HepG2 (cell line): ENCODE measurements around the gene VGF. TPM values are rescaled to one million over a fixed set of nuclear protein-coding genes. Genes with fewer than 3 reads are reported as not detected.
A peak's percentile ranks its signal among the peaks of the same experiment; 100 is the strongest.
"Not testable (repeated sequence)": the region's sequence is repeated elsewhere in the genome, so short reads cannot be mapped to it uniquely, and the experiment has no call there.

Source experiments
- ATAC-seq: fragments of 200-7000 bp; cut with Tn5 transposase; 3 replicates; pipeline ENCODE4 v1.9.1; 2020; ENCODE audit warnings: mild to moderate bottlenecking, moderate library complexity
- BruUV-seq: library from RNA; stranded (reverse); fragments of 400-500 nt; replicated peaks from 2 replicates; lab custom pipeline; 2021; lab: Mats Ljungman, UMichigan
- CTCF ChIA-PET: fragments of 300-600 bp; formaldehyde crosslinking; extraction: SDS; loops from one replicate; lab custom pipeline; 2021; ENCODE audit warnings: low total read pairs, inconsistent platforms, low intra/inter-chr PET ratio; lab: Yijun Ruan, JAX
- POLR2A ChIA-PET: fragments of 350-600 bp; sonication (Branson Sonifier 250); formaldehyde crosslinking; loops from one replicate; lab custom pipeline; 2020; ENCODE audit warnings: antibody characterized with exemption, inconsistent platforms; lab: Yijun Ruan, JAX
- DNase-seq: peaks from one replicate; pipeline ENCODE4 v3.0.0-alpha.2; 2015; ENCODE audit warnings: low spot score
- FAIRE-seq: peaks from 3 replicates; lab custom pipeline; 2011; peaks lifted over from hg19 to GRCh38; lab: Jason Lieb, UNC
- H2AFZ ChIP-seq: one replicate; pipeline ENCODE4 v1.6.1; 2011; ENCODE audit warnings: low read length, inconsistent platforms
- H3K27ac ChIP-seq: fragments of 300-600 bp; 3 replicates; pipeline ENCODE4 v1.8.0; 2011; ENCODE audit warnings: mixed run types, mild to moderate bottlenecking, mixed read lengths, low read length, inconsistent platforms; ENCODE audit not compliant: insufficient read depth; ENCODE audit errors: extremely low read length
- H3K27me3 ChIP-seq, 2 experiments: fragments of 200-600 bp in 1 of 2; 2 replicates in 1 of 2; 3 replicates in 1 of 2; pipeline versions ENCODE4 v1.6.0 to v1.8.0; 2011; ENCODE audit warnings: low read length in 2 of 2, mild to moderate bottlenecking in 2 of 2, moderate library complexity in 2 of 2, inconsistent platforms in 1 of 2; ENCODE audit not compliant: insufficient read depth in 2 of 2, control insufficient read depth in 1 of 2
- H3K36me3 ChIP-seq, 2 experiments: fragments of 200-600 bp in 1 of 2; replicated peaks in 1 of 2; 2 replicates in 1 of 2; 3 replicates in 1 of 2; pipeline versions ENCODE4 v1.5.1 to v1.8.0; 2011; ENCODE audit warnings: low read length in 2 of 2, inconsistent platforms in 1 of 2; ENCODE audit not compliant: insufficient read depth in 2 of 2, control insufficient read depth in 1 of 2
- H3K4me1 ChIP-seq: 2 replicates; pipeline ENCODE4 v1.5.1; 2012; ENCODE audit warnings: low read length, inconsistent platforms; ENCODE audit not compliant: insufficient read depth
- H3K4me2 ChIP-seq: 2 replicates; pipeline ENCODE4 v1.6.0; 2011; ENCODE audit warnings: low read depth, low read length, inconsistent platforms
- H3K4me3 ChIP-seq, 3 experiments: fragments of 200-600 bp in 1 of 3; sonication (generic), shearing (Covaris generic) in 1 of 3; replicated peaks in 1 of 3; 2 replicates each; pipeline ENCODE4 v1.5.1; 2011 to 2016; ENCODE audit warnings: low read length in 3 of 3, inconsistent platforms in 2 of 3, low read depth in 2 of 3, mild to moderate bottlenecking in 2 of 3, control low read depth in 1 of 3, mixed read lengths in 1 of 3; ENCODE audit not compliant: insufficient read depth in 1 of 3
- H3K79me2 ChIP-seq: one replicate; pipeline ENCODE4 v1.6.1; 2011; ENCODE audit warnings: low read length, inconsistent platforms; ENCODE audit not compliant: insufficient read depth
- H3K9ac ChIP-seq: 2 replicates; pipeline ENCODE4 v1.6.0; 2011; ENCODE audit warnings: mild to moderate bottlenecking, low read depth, low read length, inconsistent platforms; ENCODE audit not compliant: insufficient read depth
- H3K9me3 ChIP-seq: 2 replicates; pipeline ENCODE4 v1.5.1; 2012; ENCODE audit warnings: mild to moderate bottlenecking, low read length
- H4K20me1 ChIP-seq: 2 replicates; pipeline ENCODE4 v1.6.0; 2011; ENCODE audit warnings: inconsistent platforms, mild to moderate bottlenecking, low read length, moderate library complexity; ENCODE audit not compliant: insufficient read depth
- KIAA2018 ChIP-seq: sonication (generic); formaldehyde crosslinking; IDR thresholded peaks from 2 replicates; pipeline ENCODE4 v1.5.0; 2020; ENCODE audit warnings: mild to moderate bottlenecking, missing genetic modification reagents, borderline replicate concordance
- NFE2L1 ChIP-seq: sonication (generic); formaldehyde crosslinking; IDR thresholded peaks from 2 replicates; pipeline ENCODE4 v1.4.0; 2020; ENCODE audit warnings: missing genetic modification reagents, mild to moderate bottlenecking, borderline replicate concordance
- POLR2G ChIP-seq: fragments of 200-400 bp; formaldehyde crosslinking; IDR thresholded peaks from 2 replicates; pipeline ENCODE4 v1.6.1; 2018; ENCODE audit warnings: mild to moderate bottlenecking, low read depth, low read length, moderate library complexity
- SAP130 ChIP-seq: IDR thresholded peaks from 2 replicates; pipeline ENCODE4 v1.6.1; 2016; ENCODE audit warnings: low read depth
- ZFX ChIP-seq: sonication (generic); formaldehyde crosslinking; IDR thresholded peaks from 2 replicates; pipeline ENCODE4 v1.4.0; 2020; ENCODE audit warnings: mild to moderate bottlenecking, low read depth, missing genetic modification reagents, moderate library complexity
- ZNF510 ChIP-seq: sonication (generic); formaldehyde crosslinking; IDR thresholded peaks from 2 replicates; pipeline ENCODE4 v1.4.0; 2020; ENCODE audit warnings: low read depth, mild to moderate bottlenecking, missing genetic modification reagents
- ZNF816 ChIP-seq: sonication (generic); formaldehyde crosslinking; IDR thresholded peaks from 2 replicates; pipeline ENCODE4 v1.8.0; 2022; ENCODE audit warnings: missing genetic modification reagents, mild to moderate bottlenecking, borderline replicate concordance
- WGBS: methylation state at CpG from one replicate; pipeline ENCODE4 v1.1.6; 2017; ENCODE audit warnings: low lambda C conversion rate; 5-methylcytosine and 5-hydroxymethylcytosine counted together
- in situ Hi-C: cut with HindIII; loops from 2 replicates; pipeline ENCODE4 v1.10.0; 2017; ENCODE audit warnings: low pct_unique_long_range_greater_than_20kb; ENCODE audit not compliant: extremely low pct_ligation_motif_present
- intact Hi-C: fragments of 100-400 bp; cut with micrococcal nuclease; formaldehyde crosslinking; loops from one replicate; pipeline ENCODE4 v1.10.0; 2022; ENCODE audit not compliant: unreplicated experiment
- polyA plus RNA-seq, 8 experiments: library from polyadenylated mRNA; depleted of rRNA in 3 of 8; stranded (reverse) in 7 of 8; unstranded in 1 of 8; fragments of >200 nt; fragmentation: Illumina TruSeq in 4 of 8; extraction: Trizol in 4 of 8; gene quantifications; 2 replicates each; pipeline versions ENCODE4 v1.2.1 to v1.2.3, GENCODE V29; 2011 to 2016; ENCODE audit warnings: low read depth in 4 of 8, missing spikeins in 1 of 8, mixed read lengths in 1 of 8; ENCODE audit not compliant: insufficient read depth in 1 of 8
- total RNA-seq, 5 experiments: library from RNA; depleted of rRNA; stranded (reverse); fragments of >200 nt; fragmentation: Illumina TruSeq; extraction: Trizol; gene quantifications; 2 replicates each; pipeline ENCODE4 v1.2.3, GENCODE V29; 2016; ENCODE audit warnings: low read depth in 1 of 5

Gene VGF
- total and polyA plus RNA-seq, 2 of the 13 experiments (the other 11 are each of a cell fraction or from before 2014, with no cell fraction given), result 0.12 to 0.46 TPM

GRCh38 chr7:101133621-101134398 lies 31.6 kb downstream of the VGF start (continued):
- TF ChIP-seq NFE2L1 (CRISPR knock-in tag), result no peak

- H3K4me3 ChIP-seq, in situ Hi-C loops, ATAC-seq, intact Hi-C loops, CTCF ChIA-PET, H3K79me2 ChIP-seq, H3K27ac ChIP-seq, FAIRE-seq, H3K4me2 ChIP-seq, H3K9ac ChIP-seq, H3K9me3 ChIP-seq, BruUV-seq, DNase-seq, H2AFZ ChIP-seq, H3K27me3 ChIP-seq: not testable (repeated sequence)
- 88% methylated on average over 18 of the region's 18 CpGs for WGBS
- 0 out of 2 replicates have a peak, but pooled peaks have one; percentile 4 for TF ChIP-seq ZFX (CRISPR knock-in tag)
- 0 out of 2 replicates have a peak, but pooled peaks have one; percentile 16 for TF ChIP-seq ZNF510 (CRISPR knock-in tag)
- 0 out of 2 replicates have a peak, but pooled peaks have one; percentile 46 for TF ChIP-seq KIAA2018 (CRISPR knock-in tag)
- 0 out of 2 replicates have a peak, but pooled peaks have one; percentile 14 for TF ChIP-seq ZNF816
- 0 out of 2 replicates have a peak, but pooled peaks have one; percentile 6 for TF ChIP-seq POLR2G
- TF ChIP-seq SAP130, result 0 out of 2 replicates have a peak, but pooled peaks have one; percentile 8
- Histone ChIP-seq H4K20me1 (peaks cover 71% of the 10 kb centered on the region; the same call in 1 of the 2 replicates), H3K36me3 (peaks cover 20 to 72% of the 10 kb centered on the region in 2 experiments), H3K4me1 (peaks cover 58% of the 10 kb centered on the region)
- POLR2A ChIA-PET, result interaction anchor here (1.3 kb wide), 1 partner anchor 11 kb away, joined by 3 read pairs; no protein-coding TSS in a partner anchor
Observed at GRCh38 chr7:101132626-101133600, 32.5 kb downstream of the VGF start.
